Kidney (tissue), 14 donors: ENCODE measurements around the gene CD68. TPM values are rescaled to one million over a fixed set of nuclear protein-coding genes. Genes with fewer than 3 reads are reported as not detected.
A peak's percentile ranks its signal among the peaks of the same experiment; 100 is the strongest.
"Not testable (repeated sequence)": the region's sequence is repeated elsewhere in the genome, so short reads cannot be mapped to it uniquely, and the experiment has no call there.

Source experiments
- DNase-seq, 5 donors: peaks; one replicate each; pipeline ENCODE4 v3.0.0-alpha.2; 2013 to 2020
- FAIRE-seq: peaks from 2 replicates; lab custom pipeline; 2012; peaks lifted over from hg19 to GRCh38; lab: Jason Lieb, UNC
- H3K27ac ChIP-seq, 2 donors: one replicate each; pipeline ENCODE4 v1.7.0; 2013; ENCODE audit warnings: low read depth in 2 of 2, low read length in 2 of 2, inconsistent platforms in 1 of 2
- H3K27me3 ChIP-seq: one replicate; pipeline ENCODE4 v1.7.1; 2013; ENCODE audit warnings: low read length, inconsistent platforms; ENCODE audit not compliant: control insufficient read depth, insufficient read depth
- H3K36me3 ChIP-seq, 3 donors: one replicate each; pipeline versions ENCODE4 v1.7.0 to v1.7.1; 2013; ENCODE audit warnings: low read length in 3 of 3, control low read depth in 1 of 3, inconsistent platforms in 1 of 3; ENCODE audit not compliant: insufficient read depth in 3 of 3, control insufficient read depth in 2 of 3
- H3K4me1 ChIP-seq, 3 donors: one replicate each; pipeline versions ENCODE4 v1.7.0 to v1.7.1; 2013; ENCODE audit warnings: low read length in 3 of 3, inconsistent platforms in 1 of 3, low read depth in 1 of 3; ENCODE audit not compliant: control insufficient read depth in 2 of 3, insufficient read depth in 2 of 3
- H3K4me3 ChIP-seq, 3 donors: one replicate each; pipeline versions ENCODE4 v1.7.0 to v1.8.1; 2013; ENCODE audit warnings: low read length in 3 of 3, control low read depth in 1 of 3, inconsistent platforms in 1 of 3
- H3K9ac ChIP-seq, 3 donors: one replicate each; pipeline versions ENCODE4 v1.7.0 to v1.7.1; 2013; ENCODE audit warnings: low read length in 3 of 3, control low read depth in 1 of 3, inconsistent platforms in 1 of 3
- H3K9me3 ChIP-seq, 3 donors: one replicate each; pipeline versions ENCODE4 v1.7.0 to v1.7.1; 2013; ENCODE audit warnings: low read length in 3 of 3, control low read depth in 1 of 3, inconsistent platforms in 1 of 3; ENCODE audit not compliant: control insufficient read depth in 2 of 3, insufficient read depth in 1 of 3
- CTCF ChIP-seq: IDR thresholded peaks from 3 replicates; pipeline ENCODE4 v1.5.1; 2012; ENCODE audit warnings: mild to moderate bottlenecking, moderate library complexity, borderline replicate concordance; ENCODE audit not compliant: insufficient read depth; ENCODE audit errors: extremely low read depth
- intact Hi-C: fragments of 100-400 bp; cut with DNase I; formaldehyde crosslinking; loops from one replicate; pipeline ENCODE4 v1.11.1; 2022
- polyA plus RNA-seq: library from polyadenylated mRNA; stranded (reverse); fragments of 350-450 nt; fragmentation: Illumina TruSeq; extraction: RNeasy Lipid Tissue Mini Kit (QIAGEN cat#74804); gene quantifications from one replicate; pipeline ENCODE4 v1.2.3, GENCODE V29; 2014; ENCODE audit warnings: low read depth, low replicate concordance; ENCODE audit not compliant: insufficient read depth
- total RNA-seq: library from RNA; stranded (reverse); fragmentation: NEBNext Ultra II Directional; extraction: Animal tissue kit (Norgen Biotek cat#: 25700); gene quantifications from one replicate; pipeline ENCODE4 v1.2.1, GENCODE V29; 2021
- donor health status: control.
- donor health status: control.
- donor health status: control.
- donor health status: control.
- donor health status: control.
- donor health status: DM: yes; HTN: yes; CAD: no.
- donor health status: Normal renal cell carcinoma (clear cell type).

Gene CD68
- total and polyA plus RNA-seq, 2 donors from 2014 or later = 38.3 to 92.6 TPM

GRCh38 chr17:7592422-7593021 is 13.1 kb downstream of the CD68 start:
- no peak overlapping the region for H3K27ac ChIP-seq
- H3K9ac ChIP-seq = no peak overlapping the region
- peak in 1 of 5 donors; percentile 55 for DNase-seq
- no peaks in the 10 kb centered on the region for H3K9me3 ChIP-seq
- peaks cover 0 to 7% (median 7%) of the 10 kb centered on the region in 3 donors for H3K4me1 ChIP-seq
- no peaks in the 10 kb centered on the region for H3K27me3 ChIP-seq
- no peak for TF ChIP-seq CTCF
- H3K4me3 ChIP-seq = no peak overlapping the region
- peaks cover 17 to 61% (median 42%) of the 10 kb centered on the region in 3 donors for H3K36me3 ChIP-seq
- FAIRE-seq = no peak
- intact Hi-C loops = no loop called here

- FAIRE-seq = no peak
- H3K36me3 ChIP-seq = peaks cover 17 to 57% (median 42%) of the 10 kb centered on the region in 3 donors
- H3K4me3 ChIP-seq = no peak overlapping the region
- H3K27me3 ChIP-seq = no peaks in the 10 kb centered on the region
- DNase-seq = peak in 1 of 5 donors; percentile 60
- no peaks in the 10 kb centered on the region for H3K9me3 ChIP-seq
- intact Hi-C loops = no loop called here
- no peak for TF ChIP-seq CTCF
- H3K9ac ChIP-seq = no peak overlapping the region
- peaks cover 0 to 7% (median 7%) of the 10 kb centered on the region in 3 donors for H3K4me1 ChIP-seq
- H3K27ac ChIP-seq = no peak overlapping the region
These were observed 13.9 kb downstream of the CD68 start for GRCh38 chr17:7593296-7593695.

- H3K9ac ChIP-seq, intact Hi-C loops, H3K4me1 ChIP-seq, FAIRE-seq, H3K27ac ChIP-seq, H3K27me3 ChIP-seq, H3K9me3 ChIP-seq, H3K4me3 ChIP-seq: not testable (repeated sequence)
- H3K36me3 ChIP-seq = peaks cover 21 to 69% (median 41%) of the 10 kb centered on the region in 3 donors
- peak in 1 of 5 donors; percentile 2 for DNase-seq
These were observed 18.1 kb downstream of the CD68 start for GRCh38 chr17:7597561-7597960.

- DNase-seq (no peak), FAIRE-seq (no peak)
- Histone ChIP-seq H3K9me3 (no peaks in the 10 kb centered on the region), H3K27me3 (no peaks in the 10 kb centered on the region), H3K4me1 (peaks cover 0 to under 1% (median 0%) of the 10 kb centered on the region in 3 donors), H3K9ac (no peak overlapping the region), H3K4me3 (no peak overlapping the region), H3K27ac (no peak overlapping the region), H3K36me3 (peaks cover 6 to 29% (median 23%) of the 10 kb centered on the region in 3 donors)
- intact Hi-C loops = no loop called here
- TF ChIP-seq CTCF = no peak
These were observed 26.8 kb downstream of the CD68 start for GRCh38 chr17:7606280-7606679.
